DMS 273 (cell line): ENCODE measurements around the gene BCAN.

Experiments used
- DNase-seq: peaks from one replicate; lab custom pipeline; 2025; ENCODE audit not compliant: unreplicated experiment; lab: John Stamatoyannopoulos, UW

The BCAN gene

DNA sequence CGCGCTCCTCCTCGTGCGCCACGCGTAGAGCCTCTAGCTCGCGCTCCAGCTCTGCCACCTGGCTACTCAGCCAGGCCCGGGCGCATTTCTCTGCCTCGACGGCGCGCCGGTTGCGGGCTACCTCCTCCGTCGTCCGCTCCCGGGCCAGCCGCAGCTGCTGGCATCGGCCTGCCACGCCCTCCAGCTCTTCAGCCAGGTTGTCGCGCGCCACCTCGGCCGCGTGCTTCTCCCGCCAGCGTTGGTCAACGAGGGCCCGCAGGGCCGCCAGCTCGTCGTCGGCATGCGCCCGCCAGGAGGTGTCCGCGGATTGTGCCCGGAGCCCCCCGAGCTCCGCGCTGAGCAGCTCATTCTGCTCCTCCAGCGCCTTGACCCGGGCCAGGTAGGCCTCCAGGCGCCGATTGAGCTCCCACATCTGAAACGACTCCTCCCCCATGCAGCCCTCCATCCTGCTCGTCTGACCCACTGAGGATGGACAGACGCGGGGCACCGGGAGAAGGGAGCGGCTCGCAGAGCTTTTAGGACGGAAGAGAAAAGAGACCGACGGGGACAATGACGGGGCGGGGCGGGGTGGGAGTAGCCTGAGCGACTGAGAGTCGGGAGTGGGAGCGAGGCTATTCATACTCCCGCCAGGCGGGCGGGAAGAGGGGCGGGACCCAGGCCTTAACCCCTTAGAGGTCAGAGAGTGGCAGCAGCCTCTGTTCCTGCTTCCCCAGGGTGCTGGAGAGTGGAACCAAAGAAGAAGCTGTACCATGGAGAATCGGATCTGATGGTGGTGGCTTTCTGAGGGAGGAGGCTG, 35.1 kb downstream of the BCAN start, which contains the start of gene NES:
Gene NES (minus strand): TSS at position 588 of the 796 bp plus-strand sequence. CDS start 143 bp downstream, at position 445.
- peak; percentile 47 for DNase-seq

DNA sequence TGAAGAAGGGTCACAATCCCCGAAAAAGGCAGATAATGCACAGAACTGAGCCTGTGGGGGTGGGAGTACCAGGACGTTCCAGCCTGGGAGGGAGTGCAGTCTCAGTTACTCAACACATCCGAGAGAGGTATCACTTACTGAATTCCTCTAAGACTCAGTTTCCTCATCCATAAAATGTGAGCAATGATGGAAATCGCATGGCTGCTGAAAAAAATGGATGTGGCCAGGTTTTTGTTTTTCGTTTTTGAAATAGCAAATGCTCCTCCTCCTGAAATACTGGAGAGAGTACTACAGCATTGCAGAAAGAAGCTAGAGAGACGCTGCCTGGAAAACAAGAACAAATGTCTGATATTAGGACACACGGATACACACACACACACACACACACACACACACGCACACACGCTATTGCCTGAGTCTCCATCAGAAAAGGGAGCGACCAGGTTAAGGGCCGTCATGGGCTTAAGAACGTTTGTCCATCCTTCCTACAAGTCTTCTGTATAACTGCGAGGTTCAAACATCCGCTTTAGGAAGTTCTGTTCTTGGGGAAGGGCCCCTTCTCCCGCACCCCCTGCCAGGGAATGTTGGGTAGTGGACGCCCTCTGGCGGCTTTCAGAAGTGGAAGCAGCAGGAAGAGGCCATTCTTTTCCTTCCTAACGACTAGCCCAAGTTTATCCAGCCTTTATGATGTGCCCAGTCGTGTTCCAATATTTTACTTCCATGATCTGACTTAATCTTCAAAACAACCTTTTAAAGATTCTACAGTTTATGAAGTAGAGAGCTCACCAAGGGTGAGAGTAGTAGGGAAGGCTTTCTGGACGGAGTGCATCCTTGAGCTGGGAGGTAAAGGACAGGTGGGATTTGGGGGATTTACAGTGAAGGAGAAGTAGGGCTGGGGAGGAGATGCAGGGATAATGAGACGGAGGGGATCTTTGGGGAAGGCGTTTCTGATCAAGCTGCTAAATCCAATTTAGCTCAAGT, 36.0 kb downstream of the BCAN start:
- DNase-seq: peak; percentile 88

GRCh38 chr1:156680056-156680455, 38.1 kb downstream of the BCAN start:
- DNase-seq: no peak

DNA sequence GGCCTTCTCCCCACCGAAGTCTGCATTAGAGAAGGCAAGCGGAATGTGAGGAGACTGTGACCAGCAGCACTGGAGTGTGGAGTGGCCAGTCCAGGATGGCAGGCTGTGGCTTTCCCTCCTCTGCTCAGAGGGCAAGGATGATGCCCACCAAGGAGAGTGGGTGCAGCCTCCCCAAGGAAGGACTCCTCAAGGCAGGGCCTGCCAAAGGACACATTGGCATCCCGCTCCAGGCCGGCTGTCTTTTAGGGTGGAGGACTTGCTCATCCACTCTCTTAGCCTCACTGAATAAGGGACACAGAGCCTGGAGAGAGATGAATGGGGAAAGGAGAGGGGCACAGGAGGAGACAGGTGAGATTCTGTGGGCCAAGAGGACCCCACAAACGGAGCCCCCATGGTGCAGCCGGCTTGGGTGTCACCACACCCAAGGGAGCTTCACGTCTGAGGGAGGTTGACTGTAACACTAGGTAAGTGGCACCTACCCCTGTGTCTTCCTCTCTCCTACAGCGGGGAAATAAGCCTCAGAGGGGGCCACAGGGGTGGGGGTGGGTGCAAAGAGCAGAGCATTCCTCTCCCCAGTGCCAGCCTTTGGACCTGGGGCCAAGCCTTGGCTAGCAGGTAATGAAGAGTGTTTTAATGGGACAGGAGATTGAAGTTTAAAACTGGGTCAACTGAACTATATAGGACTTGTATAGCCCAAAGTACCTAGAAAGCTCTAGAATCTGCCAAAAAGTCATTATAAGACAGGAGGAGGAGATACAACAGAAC, 39.5 kb downstream of the BCAN start:
- DNase-seq: no peak

GRCh38 chr1:156682166-156682890, 40.4 kb downstream of the BCAN start:
- DNase-seq: peak; percentile 24

DNA sequence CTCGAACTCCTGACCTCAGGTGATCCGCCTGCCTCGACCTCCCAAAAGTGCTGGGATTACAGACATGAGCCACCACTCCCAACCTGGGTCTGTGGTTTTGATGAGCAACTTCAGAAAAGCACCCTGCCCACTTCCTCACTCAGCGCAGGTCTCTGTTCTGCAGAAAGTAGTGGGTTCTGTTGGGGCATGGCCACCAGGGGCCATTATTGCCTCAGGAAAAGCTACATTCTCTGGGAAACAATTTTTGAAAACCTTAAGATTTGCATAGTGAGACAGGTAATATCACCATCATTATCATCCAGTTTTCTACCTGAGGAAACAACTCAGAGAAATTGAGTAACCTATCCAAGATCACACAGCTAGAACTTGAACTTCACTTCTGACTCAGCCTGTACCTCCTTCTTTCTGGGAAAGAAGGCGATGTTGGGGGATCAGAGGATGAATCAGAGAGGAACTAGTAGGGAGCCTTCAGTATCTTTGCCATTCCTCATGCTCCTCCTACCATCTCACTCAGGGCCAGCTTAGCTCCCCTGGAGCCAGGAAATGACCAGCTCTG, 42.4 kb downstream of the BCAN start:
- no peak for DNase-seq

GRCh38 chr1:156689035-156689952, 47.4 kb downstream of the BCAN start:
- DNase-seq: peak; percentile 94

GRCh38 chr1:156689953-156690674, 48.2 kb downstream of the BCAN start:
- DNase-seq: peak; percentile 57

DNA sequence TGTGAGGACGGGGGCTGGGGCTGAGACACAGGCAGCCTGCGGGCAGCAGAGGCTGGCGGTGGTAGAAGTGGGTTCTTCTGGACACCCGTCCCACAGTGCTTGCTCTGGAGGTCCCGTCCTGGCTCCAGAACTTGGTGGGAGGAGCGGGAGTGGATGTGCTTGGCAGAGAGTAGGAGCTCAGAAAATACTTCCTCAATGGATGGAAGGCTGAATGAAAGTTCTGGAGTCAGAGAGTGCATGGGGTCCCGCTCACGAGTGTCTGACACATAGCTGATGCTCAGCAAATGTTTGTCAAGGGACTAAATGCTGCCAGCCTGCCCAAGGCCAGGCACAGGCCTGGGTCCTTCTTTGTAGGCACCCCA, 48.7 kb downstream of the BCAN start:
- DNase-seq: no peak

DNA sequence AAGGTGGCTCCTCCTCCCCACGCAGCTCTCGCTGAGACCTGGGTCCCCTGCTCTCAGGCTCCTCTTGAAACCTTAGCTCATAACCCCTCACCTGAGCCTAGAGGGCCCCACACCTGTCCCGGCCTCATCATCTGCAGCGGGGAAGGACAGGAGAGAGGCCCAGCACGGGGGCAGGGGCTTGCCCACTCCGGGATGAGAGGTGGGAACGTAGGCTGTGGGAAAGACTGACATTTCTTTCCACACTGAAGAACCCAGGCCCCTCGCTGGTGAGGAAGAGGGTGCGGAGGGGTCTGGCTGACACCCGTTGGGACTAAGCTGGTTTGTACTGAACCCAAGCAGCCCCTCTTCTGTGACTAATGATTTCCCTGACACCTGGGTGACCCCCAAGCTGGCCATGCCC, 49.3 kb downstream of the BCAN start:
- no peak for DNase-seq

- DNase-seq: peak; percentile 55
Observed at GRCh38 chr1:156691665-156692440, 49.9 kb downstream of the BCAN start.

DNA sequence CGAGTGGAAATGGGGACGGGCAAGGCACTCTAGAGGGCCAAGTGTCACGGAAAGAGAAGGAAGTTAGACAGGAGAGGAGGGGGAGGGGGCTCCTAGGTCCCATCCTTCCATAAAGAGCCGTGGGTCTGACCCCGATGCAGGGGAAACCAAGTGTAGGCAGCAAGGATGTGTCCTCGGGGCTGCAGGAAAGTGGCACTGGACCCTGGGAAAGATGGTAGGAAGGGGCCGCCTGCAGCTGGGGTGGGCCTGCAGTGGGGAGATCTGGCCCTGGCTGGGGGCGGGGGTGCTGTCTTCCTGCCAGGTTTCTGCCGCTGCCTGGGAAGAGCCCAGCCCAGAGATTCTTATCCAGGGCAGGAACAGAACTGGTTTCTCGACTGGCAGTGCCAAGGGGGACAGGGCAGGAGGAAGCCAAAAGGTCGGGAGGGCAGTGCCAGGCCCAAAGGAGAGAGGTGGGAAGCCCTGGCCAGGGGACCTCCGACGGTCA, 50.6 kb downstream of the BCAN start:
- DNase-seq: no peak

- peak; percentile 55 for DNase-seq
Observed at GRCh38 chr1:156692925-156693847, 51.3 kb downstream of the BCAN start.

DNA sequence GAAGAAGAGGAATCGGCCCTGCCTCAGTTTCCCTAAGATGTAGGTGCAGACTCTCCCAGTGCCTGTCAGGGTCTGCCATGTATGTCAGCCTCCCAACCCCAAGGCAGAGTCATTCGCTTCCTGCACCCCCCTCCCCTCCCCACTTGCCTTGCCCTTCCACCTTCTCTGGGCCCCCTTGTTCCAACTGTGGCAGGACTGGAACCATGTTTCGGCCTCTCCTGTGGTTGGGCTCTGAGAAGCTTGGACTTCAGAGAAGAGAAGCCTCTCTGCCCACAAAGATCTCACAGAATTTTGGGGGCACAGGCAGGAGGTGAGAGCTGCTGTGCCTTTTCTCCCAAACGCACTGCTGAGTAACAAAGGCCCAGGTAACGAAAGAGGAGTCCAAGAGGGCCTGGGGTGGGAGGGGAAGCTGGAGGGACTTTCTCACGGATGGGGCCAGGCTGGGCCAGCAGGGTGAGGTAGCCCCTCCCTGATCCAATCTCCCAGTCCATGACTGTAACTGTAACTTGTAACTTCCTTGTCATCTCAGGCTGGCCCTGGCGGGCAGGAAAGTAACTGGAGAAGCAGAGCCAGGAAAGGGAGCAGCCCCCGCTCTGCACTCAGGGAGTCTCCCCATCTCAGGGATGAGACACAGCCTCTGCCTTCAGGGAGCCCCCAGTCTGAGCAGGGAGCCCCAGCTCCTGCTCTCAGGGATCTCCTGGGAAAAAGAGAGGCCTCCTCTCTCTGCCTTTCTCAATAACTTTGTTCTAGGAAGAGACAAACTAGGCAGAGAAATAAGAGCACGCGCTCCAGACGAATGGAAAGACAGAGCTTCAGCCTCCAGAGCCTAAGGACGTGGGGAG, 52.2 kb downstream of the BCAN start:
- DNase-seq: no peak

- DNase-seq: no peak
Observed at GRCh38 chr1:156694690-156694962, 52.7 kb downstream of the BCAN start.

GRCh38 chr1:156696755-156697154, 54.8 kb downstream of the BCAN start:
- no peak for DNase-seq
